CD4-positive, alpha-beta T cell treated with Interleukin-17A for 4 hours (primary cell): ENCODE data around the gene CHRM4.

Experiments
- DNase-seq: peaks from one replicate; pipeline ENCODE4 v3.0.0-alpha.2; 2020; ENCODE audit warnings: mixed read lengths

The CHRM4 gene

DNA sequence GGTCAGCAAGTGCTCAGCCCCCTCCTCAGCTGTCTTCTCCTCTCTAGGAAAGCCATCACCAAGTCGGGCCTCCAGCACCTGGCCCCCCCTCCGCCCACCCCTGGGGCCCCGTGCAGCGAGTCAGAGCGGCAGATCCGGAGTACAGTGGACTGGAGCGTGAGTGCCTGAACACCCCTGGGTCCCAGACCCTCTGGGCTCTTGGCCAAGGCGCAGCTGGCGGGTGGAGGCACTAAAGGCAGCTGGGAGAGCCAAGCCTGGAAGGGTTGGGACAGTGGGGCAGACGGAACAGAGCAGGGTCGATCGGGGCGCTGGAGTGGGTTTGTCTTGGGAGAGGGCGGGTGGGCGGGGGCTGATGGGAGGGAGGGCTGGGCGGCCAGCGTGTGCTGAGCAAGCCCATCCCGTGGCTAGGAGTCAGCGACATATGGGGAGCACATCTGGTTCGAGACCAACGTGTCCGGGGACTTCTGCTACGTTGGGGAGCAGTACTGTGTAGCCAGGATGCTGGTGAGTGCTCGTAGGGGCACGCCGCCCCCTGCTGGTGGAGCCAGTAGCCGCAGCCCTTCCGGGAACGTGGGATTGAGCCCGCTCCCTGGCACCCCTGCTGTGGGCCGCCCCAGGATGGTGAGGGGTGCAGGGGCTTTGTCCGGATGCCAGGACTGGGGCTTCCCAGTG lies 24.2 kb downstream of the CHRM4 start:
- DNase-seq: peak; percentile 87

DNA sequence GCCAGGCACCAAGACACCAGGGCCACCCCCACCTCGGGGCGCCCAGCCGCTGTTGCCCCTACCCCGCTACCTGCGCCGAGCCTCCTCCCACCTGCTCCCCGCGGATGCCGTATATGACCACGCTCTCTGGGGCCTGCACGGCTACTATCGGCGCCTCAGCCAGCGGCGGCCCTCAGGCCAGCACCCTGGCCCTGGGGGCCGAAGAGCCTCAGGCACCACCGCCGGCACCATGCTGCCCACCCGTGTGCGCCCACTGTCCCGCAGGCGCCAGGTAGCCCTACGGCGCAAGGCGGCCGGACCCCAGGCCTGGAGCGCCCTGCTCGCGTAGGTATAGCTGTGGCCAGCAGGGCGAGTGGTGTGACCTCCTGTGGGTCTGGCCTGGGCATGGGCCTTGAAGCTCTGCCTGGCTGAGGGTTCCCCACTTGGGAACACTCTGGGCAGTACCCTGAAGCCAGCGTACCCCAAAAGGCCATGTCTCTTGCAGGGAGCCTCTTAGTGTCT lies 24.9 kb downstream of the CHRM4 start:
- no peak for DNase-seq

DNA sequence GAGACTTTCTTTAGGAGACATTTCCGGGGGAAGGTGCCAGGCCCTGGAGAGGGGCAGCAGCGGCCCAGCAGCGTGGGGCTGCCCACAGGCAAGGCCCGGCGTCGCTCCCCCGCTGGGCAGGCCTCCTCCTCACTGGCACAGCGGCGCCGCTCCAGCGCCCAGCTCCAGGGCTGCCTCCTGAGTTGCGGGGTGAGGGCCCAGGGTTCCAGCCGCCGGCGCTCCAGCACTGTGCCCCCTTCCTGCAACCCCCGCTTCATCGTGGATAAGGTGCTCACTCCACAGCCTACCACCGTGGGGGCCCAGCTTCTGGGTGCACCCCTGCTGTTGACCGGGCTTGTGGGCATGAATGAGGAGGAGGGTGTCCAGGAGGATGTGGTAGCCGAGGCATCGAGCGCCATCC lies 25.3 kb downstream of the CHRM4 start:
- no peak for DNase-seq

DNA sequence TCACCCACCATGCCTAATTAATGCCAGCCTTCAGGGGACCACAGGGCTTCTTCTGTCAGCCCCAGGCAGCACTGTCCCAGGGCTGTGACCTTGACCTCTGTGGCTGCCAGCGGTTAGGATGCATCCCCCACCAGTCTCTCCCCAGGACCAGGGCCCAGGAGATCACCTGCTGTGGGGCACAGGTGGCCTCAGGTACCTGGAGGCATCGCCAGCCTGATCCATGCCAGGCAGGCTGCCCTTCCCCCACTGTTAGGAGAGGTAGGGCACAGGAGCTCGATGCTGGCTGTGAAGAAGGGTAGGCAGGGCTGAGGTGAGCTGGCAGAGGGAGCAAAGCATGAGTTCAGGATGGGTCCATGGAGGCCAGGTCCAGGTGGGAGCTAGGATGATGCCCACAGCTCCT lies 26.8 kb downstream of the CHRM4 start:
- no peak for DNase-seq

DNA sequence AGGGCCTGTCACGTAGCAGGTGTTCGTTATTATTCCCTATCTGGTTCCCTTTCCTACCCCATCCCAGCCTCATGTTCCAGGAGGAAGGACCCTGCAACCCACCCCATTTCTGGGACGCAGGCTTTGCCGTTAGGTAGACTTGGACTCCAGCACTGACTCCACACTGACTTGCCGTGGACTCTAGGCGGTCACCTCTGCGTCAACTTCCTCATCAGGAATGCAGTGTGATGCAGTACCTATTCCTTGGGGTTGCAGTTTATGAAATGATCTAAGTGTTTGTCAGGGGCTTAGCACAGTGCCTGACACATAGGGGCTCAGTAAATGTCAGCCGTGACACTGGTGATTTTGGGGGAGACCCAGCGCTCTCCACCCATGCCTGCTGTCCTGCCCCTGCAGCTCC lies 27.5 kb downstream of the CHRM4 start:
- DNase-seq: no peak

DNA sequence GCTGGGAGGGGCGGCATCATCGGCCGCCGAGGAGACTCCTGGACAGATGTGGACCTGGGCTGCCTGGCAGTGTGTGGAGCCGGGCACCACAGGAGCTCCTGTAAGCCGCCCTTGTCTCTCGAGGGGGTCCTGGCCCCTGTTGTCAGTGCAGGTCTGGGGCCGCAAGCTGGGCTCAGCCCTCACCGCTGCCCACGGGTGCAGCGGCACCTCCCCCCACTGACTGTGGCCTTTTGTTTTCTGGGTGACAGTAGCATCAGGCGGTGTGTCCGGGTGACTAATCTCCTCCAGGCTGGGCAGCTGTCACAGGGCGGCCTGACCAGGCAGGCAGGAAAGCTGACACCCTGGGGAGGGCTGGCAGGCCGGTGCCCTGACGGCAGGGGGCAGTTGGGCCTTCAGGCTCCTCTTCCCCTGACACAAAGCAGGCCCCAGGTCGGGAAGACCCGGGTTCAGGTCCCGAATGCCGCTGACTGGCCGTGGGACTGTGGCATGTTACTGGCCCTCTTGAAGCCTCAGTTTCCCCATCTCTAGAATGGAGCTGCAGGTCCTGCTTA lies 28.0 kb downstream of the CHRM4 start:
- no peak for DNase-seq

DNA sequence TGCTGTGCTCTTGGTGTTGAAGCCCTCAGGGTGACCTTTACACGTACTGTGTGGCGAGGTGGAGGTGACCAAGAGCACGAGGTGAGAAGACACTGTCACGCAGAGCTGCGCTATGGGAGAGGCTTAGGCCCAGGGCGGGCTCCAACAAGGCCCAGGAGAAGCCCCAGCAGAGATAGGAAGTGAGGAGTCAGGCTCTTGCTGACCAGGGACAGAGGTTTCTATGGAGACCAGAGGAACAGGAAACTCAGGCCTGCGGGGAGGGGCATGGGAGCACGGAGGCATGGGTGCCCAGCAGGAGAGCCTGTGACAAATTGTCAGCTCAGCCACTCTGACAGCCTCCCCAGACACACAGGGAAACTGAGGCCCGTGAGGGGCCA lies 28.6 kb downstream of the CHRM4 start:
- no peak for DNase-seq

DNA sequence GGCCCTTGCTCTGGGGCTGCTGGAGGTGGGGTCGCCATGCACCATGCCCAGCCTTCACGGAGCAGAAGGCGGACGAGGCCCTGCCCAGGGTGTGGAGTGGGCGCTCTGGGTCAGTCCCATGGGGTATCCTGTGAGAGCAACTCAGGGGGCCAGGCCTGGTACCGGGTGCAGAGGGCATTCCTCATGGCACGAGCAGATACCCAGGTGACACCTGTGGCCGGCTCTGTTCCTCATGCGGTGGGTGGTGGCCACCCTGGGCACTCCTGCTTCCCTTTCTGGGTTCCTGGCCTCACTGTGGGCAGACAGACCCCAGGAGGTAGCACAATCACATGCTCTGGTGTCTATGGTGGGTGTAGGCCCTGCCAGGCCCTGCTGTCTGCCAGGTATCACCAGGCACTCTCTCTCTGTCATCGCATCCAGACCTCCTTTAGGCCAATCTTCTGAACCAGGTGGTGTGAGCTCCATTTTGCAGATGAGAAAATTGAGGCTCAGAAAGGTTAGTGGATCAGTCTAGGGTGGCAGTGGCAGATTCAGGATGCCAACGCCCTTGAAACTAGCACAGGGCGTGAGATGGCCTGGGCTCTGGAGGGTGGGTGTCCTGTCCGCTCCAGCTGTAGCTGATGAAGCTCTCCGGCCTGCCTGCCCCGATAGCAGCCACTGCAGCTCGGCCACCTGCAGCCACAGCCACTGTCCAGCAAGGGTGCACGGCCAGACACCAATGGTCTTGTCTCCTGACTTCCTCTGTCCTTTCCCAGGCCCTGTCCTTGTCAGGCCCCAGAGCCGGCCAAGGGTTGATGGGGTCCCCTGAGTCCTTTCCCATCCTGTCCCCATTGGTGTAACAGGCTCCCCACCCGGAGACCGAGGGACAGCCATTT lies 29.2 kb downstream of the CHRM4 start:
- DNase-seq: no peak

DNA sequence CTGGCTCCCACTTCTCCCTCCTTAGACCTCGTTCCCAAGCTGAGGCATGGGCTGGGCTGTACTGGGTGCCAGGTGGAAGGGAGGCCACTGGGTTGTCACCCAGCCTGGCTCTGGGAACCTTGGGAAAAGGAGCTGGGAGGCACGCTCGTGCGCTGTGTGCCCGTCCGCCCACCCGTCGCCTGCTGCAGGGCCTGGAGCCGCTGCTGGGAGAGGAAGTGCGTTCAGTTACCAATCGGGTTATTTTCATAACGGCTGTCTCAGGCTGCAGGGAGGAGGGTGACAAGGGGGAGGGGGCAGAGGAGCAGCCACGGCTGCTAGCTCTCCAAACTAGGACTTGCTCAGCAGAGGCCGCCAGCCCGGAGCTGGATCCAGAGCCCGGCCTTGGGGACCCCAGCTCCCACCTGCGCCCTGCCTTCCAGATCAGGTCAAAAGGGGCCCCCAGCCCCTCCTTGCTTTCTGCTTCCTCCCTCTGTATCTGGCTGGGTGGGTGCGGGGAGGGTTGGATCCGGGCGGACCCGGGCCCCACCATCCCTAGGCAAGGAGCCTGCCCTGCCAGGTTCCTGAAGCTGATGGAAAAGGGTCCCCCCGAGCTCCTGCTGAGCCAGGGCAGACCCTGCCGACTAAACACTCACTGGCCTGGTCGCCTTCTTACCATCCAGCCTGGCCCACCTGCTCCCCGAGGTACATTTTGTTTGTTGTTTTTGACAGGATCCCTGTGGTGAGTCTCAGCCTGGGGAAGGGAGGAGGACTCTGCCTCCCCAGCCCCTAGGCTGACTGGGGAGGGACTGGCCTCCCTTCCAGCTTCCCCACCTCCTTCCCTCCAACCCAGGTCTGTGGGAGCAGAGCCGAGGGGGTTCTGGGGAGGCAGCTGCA lies 30.1 kb downstream of the CHRM4 start:
- peak; percentile 79 for DNase-seq

DNA sequence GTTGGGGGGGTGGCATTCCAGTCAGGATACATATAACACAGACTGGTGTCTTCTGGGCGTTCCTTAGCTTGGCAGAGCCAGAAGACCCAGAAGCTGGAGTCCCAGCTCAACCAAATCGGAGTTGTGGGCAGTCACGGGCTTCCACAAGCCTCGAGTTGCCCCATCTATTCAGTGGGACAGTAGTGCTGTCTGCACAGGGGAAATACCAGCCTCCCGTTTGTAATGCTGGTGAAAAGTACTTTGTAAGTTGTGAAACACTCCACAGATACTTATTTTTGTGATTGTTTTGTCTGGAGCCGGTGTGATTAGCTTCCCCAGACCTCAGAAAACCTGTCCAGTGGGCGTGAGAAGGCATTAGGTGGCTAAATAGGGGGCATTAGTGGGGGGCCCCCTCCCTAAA lies 30.7 kb downstream of the CHRM4 start:
- DNase-seq: peak; percentile 28

DNA sequence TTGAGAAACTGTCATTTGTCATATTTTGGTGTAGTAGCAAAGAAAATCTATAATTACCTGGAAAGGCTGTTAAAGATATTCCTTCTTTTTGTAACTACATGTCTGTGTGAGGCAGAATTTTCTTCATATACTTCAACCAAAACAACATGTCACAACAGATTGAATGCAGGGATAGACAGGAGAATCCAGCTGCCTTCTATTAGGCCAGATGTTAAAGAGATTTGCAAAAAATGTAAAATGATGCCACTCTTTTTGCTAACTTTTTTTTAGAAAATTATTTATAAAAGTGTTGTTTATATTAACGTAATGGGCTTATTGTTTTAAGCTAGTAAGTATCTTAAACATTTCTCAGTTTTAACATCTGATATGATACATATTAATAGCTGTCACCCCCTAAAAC lies 31.6 kb downstream of the CHRM4 start:
- no peak for DNase-seq

DNA sequence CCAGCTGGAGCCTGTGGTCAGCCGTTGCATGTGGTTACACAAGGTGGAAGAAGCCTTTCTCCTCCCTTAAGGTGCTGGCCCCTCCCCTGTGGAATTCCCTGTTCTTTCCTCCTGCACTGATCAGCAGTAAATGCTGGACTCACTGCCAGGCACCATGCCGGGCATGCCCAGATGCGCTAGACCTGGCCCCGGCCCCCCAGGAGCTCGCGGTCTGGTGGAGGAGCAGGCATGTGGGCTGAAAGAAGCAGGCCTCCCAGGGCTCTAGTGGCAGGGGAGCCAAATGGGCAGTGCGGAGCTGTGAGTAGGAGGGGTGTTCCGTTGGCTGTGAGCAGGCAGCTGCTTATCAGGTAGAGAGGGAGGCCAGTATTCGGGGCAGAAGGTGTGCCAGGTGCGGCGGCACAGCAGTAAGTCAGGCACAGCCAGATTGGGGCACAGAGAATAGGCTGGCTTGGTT lies 34.1 kb downstream of the CHRM4 start:
- no peak for DNase-seq

DNA sequence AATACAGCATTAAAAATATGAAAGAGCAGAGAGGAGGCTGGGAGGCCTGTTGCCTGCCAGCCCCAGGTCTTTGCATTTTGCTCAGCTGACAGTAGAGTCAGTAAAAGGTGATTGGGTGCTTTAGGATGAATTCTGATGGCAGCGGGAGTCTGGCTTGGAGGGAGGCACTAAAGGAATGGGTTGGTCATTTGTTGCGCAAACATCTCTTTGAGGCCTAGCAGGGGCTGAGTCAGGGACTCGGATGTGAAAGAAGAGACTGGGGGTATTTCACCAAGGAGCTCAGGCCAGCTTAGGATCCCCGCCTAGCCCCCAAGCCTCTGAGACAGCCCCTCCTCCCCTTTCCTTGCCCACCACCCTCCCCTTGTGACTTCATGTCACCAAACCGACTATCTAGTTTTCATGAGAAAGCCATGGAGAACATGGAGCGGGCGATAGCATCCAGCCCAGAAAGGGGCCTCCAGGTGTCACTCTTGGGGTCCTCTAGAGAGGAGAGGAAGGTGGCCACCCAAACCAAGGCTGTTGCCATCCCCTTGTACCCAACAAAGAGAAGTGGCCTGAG lies 34.6 kb downstream of the CHRM4 start:
- no peak for DNase-seq

DNA sequence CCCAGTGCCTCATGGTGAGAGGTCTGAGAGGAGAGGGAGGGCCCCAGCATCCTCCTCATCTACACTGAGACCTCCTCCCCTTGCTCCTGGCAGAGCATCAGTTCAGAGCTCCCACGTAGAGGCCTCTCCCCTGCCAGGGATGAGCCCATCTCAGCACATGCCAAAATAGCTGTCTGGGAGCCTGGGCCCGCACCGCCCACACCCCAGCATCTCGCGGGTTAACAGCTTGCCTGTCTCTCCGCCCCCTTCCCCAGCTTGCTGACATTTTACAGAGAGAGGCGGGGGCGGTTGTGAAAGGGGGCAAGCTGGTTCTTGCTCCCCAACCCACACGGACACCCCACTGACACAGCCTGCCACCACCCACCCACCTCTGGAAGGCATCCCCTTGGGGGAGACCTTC lies 37.9 kb downstream of the CHRM4 start:
- DNase-seq: peak; percentile 59

DNA sequence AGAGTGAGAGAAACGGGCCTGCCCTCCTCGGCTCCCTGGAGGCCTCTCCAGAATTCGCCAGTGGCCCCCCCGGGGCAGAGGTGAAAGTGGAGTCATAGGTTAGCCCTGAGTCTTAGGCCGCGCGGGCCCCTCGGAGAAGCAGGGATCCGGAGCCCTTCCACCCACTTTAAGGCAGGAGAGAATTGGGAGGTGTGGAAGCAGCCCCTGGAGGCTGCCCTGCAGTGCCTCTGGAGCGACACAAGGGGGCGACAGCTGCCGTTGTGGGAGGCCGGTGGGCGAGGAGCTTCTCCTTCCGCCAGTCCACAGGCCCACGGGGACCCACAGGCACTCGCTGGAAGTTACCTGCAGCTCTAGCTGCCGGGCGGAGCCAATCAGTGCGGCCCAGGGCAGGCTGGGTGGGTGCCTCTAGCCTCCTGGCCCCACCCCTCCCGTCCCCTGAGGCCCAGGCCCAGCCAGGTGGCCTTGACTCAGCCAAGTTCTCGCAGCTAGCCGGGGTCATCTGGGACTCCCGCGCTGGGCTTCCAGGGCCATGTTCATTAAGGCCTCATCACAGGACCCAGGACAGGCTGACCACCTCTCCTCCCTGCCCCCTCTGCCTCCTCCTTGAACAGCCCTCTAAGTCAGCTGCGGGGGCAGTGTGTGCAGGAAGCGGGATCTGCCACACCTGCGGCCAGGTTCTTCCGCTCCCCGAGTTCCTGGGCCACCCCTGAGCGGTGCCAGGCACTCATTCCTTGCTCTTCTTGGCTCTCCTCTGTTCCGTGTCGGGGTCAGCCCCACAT lies 39.3 kb downstream of the CHRM4 start:
- peak; percentile 80 for DNase-seq

DNA sequence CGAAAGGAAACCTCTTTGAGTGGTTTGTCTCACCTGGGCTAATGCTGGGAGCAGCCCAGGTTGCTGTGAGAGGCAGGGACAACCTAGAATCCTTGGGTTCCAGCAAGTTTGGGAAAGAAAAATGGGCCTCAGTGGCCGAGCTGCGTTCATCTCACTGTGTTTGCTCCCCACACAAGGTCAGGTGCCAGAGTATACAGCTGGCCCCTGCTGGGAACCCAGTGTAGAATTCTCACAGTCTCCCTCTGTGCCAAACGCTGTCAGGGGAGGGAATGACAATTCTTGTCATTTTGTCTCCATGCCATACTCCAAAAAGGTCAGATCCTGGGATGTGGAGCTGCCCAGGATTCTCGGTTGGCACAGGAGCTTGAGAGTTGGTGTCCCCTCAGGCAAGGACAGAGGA lies 40.0 kb downstream of the CHRM4 start:
- no peak for DNase-seq

DNA sequence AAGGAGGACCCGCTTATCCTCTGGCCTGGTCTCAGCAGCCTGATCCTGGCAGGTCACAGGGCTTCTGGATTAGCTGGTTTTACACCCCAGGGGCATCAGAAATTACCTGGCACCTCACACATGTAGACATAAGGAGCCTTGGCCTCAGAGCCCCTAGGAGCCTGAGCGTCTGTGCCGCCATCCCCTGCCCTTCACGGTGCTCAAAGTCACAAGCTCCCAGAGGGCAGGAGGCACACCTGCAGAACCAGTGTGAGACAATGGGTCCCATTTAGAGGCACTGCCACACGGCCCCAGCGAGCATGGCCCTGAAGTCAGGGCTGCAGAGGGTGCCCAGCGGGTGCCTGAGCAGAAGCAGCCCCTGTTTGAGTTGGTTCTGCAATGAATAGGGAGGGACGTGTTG lies 40.4 kb downstream of the CHRM4 start:
- no peak for DNase-seq

DNA sequence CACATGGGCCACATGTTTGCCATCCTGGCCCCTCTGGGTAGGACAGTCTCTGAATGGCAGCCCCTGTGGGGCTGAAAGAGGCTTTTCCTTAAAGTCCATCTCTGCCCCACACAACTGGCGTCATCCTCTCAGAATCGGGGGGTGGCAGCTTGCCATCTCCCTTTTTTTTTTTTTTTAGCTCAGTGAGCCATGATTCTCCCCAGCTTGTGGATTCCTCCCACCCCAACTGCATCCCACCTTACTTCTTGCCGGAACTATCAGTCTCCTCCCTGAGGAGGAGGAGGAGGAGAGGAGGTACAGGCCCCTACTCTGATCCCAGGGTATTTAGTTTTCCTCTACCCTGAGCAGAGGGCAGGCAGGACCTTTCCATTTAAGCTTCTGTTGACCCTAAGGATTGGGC lies 40.9 kb downstream of the CHRM4 start:
- DNase-seq: no peak

DNA sequence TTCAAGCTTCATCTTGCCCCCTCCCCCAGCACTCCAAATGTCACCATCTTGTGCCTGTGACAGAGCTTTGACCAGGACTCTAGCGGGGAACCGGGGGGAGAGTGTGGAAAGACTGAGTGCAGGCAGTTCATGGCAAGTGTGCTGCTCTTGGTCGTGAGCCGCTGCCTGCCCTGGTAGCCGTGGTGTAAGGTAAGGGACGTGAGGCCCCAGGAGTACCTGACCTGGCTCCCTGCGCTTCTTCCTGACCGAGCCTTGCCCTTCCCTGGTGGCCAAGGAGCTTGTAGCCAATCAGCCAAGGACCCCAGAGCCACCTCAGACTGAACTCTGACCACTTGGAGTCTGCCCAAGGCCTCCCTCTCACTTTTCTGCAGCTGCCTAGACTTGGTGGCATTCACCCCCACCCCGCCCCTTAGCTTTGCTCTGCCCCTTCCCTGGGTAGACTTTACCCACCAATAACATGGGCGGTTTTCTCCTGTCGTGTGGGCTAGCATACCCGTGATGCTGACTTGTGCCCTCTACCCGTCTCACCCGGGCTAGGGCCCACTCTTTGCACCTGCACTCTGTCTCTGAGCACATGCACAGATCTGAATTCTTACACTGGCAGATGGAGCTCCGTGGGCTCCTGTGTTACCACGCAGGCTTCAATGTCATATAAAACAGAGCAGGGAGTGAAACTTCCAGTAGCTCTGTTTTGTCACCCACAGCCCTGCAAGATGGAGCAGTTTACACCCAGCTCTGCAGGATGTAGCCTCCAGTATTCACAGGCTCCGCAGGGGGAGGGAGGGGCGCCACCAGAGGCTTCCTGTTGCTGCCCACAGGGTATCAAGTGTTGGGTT lies 42.8 kb downstream of the CHRM4 start:
- peak; percentile 83 for DNase-seq

DNA sequence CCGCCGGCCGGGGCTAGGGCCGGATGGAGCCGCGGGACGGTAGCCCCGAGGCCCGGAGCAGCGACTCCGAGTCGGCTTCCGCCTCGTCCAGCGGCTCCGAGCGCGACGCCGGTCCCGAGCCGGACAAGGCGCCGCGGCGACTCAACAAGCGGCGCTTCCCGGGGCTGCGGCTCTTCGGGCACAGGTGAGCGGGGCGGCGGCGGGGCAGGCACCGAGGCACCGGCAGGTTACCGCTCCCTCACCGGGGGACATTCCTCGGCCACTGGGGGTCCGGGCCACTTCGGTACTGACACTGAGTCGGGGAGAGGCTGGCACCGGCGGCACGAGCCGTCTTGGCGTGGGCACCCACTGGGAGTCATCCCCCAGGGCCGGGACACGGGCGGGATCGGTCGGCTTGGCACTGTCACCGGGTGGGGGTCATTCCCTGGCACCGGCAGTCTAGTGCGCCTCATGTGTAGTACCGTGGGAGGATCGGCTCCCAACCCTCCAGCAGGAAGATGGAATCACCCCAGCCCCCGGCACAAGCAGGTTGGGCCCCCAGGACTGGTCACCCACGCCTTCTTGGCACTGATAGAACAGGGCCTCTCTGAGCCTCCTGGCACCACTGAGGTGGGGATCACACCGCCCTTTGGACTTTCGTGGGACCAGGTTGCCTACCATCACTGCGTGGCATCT lies 43.8 kb downstream of the CHRM4 start:
- DNase-seq: peak; percentile 34
